H9 (cell line): ENCODE data around the gene PRKCA. TPM values are rescaled to one million over a fixed set of nuclear protein-coding genes. Genes with fewer than 3 reads are reported as not detected.
A peak's percentile ranks its signal among the peaks of the same experiment; 100 is the strongest.

Experiments
- DNase-seq: peaks from one replicate; pipeline ENCODE4 v3.0.0-alpha.2; 2017
- H2AFZ ChIP-seq: one replicate; pipeline ENCODE4 v1.6.1; 2013; ENCODE audit warnings: mild to moderate bottlenecking, low read length, control low read depth, moderate library complexity
- H2AK5ac ChIP-seq: 2 replicates; pipeline ENCODE4 v1.6.1; 2013; ENCODE audit warnings: low read length, control low read depth, mixed read lengths; ENCODE audit not compliant: insufficient read length
- H2BK120ac ChIP-seq: one replicate; pipeline ENCODE4 v1.6.1; 2013; ENCODE audit warnings: low read depth, mild to moderate bottlenecking, low read length, control low read depth, inconsistent platforms; ENCODE audit not compliant: poor library complexity, severe bottlenecking
- H2BK12ac ChIP-seq: 2 replicates; pipeline ENCODE4 v1.6.1; 2013; ENCODE audit warnings: low read length, control low read depth, mixed read lengths, low read depth; ENCODE audit not compliant: insufficient read length
- H2BK15ac ChIP-seq: 2 replicates; pipeline ENCODE4 v1.6.1; 2013; ENCODE audit warnings: low read depth, low read length, control low read depth
- H2BK20ac ChIP-seq: one replicate; pipeline ENCODE4 v1.6.1; 2013; ENCODE audit warnings: low read depth, mild to moderate bottlenecking, low read length, control low read depth, inconsistent platforms; ENCODE audit not compliant: poor library complexity, severe bottlenecking
- H2BK5ac ChIP-seq: 2 replicates; pipeline ENCODE4 v1.6.1; 2013; ENCODE audit warnings: low read length, control low read depth, mixed read lengths; ENCODE audit not compliant: insufficient read length
- H3K14ac ChIP-seq: 2 replicates; pipeline ENCODE4 v1.6.1; 2013; ENCODE audit warnings: low read length, control low read depth; ENCODE audit not compliant: insufficient read depth
- H3K18ac ChIP-seq: 2 replicates; pipeline ENCODE4 v1.6.1; 2013; ENCODE audit warnings: low read depth, mild to moderate bottlenecking, mixed read lengths, low read length, control low read depth; ENCODE audit not compliant: insufficient read length
- H3K23ac ChIP-seq: 2 replicates; pipeline ENCODE4 v1.6.1; 2013; ENCODE audit warnings: low read length, control low read depth, mixed read lengths, low read depth; ENCODE audit not compliant: insufficient read length
- H3K23me2 ChIP-seq: 2 replicates; pipeline ENCODE4 v1.6.1; 2013; ENCODE audit warnings: low read depth, mild to moderate bottlenecking, mixed read lengths, low read length, control low read depth; ENCODE audit not compliant: insufficient read length, poor library complexity, severe bottlenecking
- H3K27ac ChIP-seq: 2 replicates; pipeline ENCODE4 v1.5.1; 2013; ENCODE audit warnings: low read length, control low read depth, mixed read lengths, low read depth; ENCODE audit not compliant: insufficient read length
- H3K27me3 ChIP-seq: 2 replicates; pipeline ENCODE4 v1.6.1; 2013; ENCODE audit warnings: low read length, control low read depth, inconsistent platforms; ENCODE audit not compliant: insufficient read depth
- H3K4ac ChIP-seq: 2 replicates; pipeline ENCODE4 v1.6.1; 2013; ENCODE audit warnings: low read depth, mild to moderate bottlenecking, control low read depth, inconsistent platforms, low read length, moderate library complexity
- H3K4me1 ChIP-seq: 2 replicates; pipeline ENCODE4 v1.6.1; 2013; ENCODE audit warnings: low read length, control low read depth, inconsistent platforms; ENCODE audit not compliant: insufficient read depth
- H3K4me2 ChIP-seq: 2 replicates; pipeline ENCODE4 v1.6.1; 2013; ENCODE audit warnings: low read length, control low read depth, mixed read lengths; ENCODE audit not compliant: insufficient read length, insufficient read depth
- H3K56ac ChIP-seq: 2 replicates; pipeline ENCODE4 v1.6.1; 2013; ENCODE audit warnings: low read depth, mild to moderate bottlenecking, mixed read lengths, low read length, control low read depth; ENCODE audit not compliant: insufficient read length
- H3K79me1 ChIP-seq: 2 replicates; pipeline ENCODE4 v1.6.1; 2013; ENCODE audit warnings: low read depth, mild to moderate bottlenecking, moderate library complexity, low read length, control low read depth, inconsistent platforms; ENCODE audit not compliant: insufficient read depth, poor library complexity, severe bottlenecking
- H3K79me2 ChIP-seq: 2 replicates; pipeline ENCODE4 v1.6.1; 2013; ENCODE audit warnings: low read length, control low read depth, inconsistent platforms; ENCODE audit not compliant: insufficient read depth
- H3K9ac ChIP-seq: 2 replicates; pipeline ENCODE4 v1.6.1; 2013; ENCODE audit warnings: low read length, control low read depth, mixed read lengths; ENCODE audit not compliant: insufficient read length; ENCODE audit errors: extremely low read depth
- H3K9me3 ChIP-seq: one replicate; pipeline ENCODE4 v1.6.1; 2013; ENCODE audit warnings: low read depth, low read length, inconsistent platforms; ENCODE audit not compliant: control insufficient read depth
- H3T11ph ChIP-seq: one replicate; pipeline ENCODE4 v1.6.1; 2013; ENCODE audit warnings: mild to moderate bottlenecking, low read length, control low read depth, inconsistent platforms
- H4K20me1 ChIP-seq: one replicate; pipeline ENCODE4 v1.6.1; 2013; ENCODE audit not compliant: control insufficient read depth, insufficient read length, insufficient read depth
- H4K5ac ChIP-seq: 2 replicates; pipeline ENCODE4 v1.6.1; 2013; ENCODE audit warnings: low read depth, mild to moderate bottlenecking, mixed read lengths, low read length, control low read depth; ENCODE audit not compliant: insufficient read length
- H4K8ac ChIP-seq: replicated peaks from 2 replicates; pipeline ENCODE4 v1.6.1; 2013; ENCODE audit warnings: low read length, control low read depth, mixed read lengths, low read depth; ENCODE audit not compliant: insufficient read length
- H4K91ac ChIP-seq: 2 replicates; pipeline ENCODE4 v1.6.1; 2013; ENCODE audit warnings: low read depth, mild to moderate bottlenecking, moderate library complexity, mixed read lengths, low read length, control low read depth; ENCODE audit not compliant: insufficient read length
- H3K27ac Mint-ChIP-seq, 3 experiments: 2 replicates in 2 of 3; 3 replicates in 1 of 3; pipeline ENCODE4 v1.8.0; 2020 to 2021; ENCODE audit warnings: mixed read lengths in 3 of 3, mild to moderate bottlenecking in 1 of 3, moderate library complexity in 1 of 3
- H3K27me3 Mint-ChIP-seq: 2 replicates; pipeline ENCODE4 v1.8.0; 2021; ENCODE audit warnings: low read depth, mild to moderate bottlenecking, moderate library complexity, mixed read lengths
- H3K36me3 Mint-ChIP-seq, 3 experiments: 2 replicates in 2 of 3; 3 replicates in 1 of 3; pipeline ENCODE4 v1.8.0; 2020 to 2021; ENCODE audit warnings: low read depth in 3 of 3, mixed read lengths in 3 of 3; ENCODE audit not compliant: insufficient read depth in 1 of 3
- H3K4me1 Mint-ChIP-seq, 2 experiments: 2 replicates each; pipeline ENCODE4 v1.8.0; 2020; ENCODE audit warnings: mixed read lengths in 2 of 2
- H3K4me3 Mint-ChIP-seq, 2 experiments: 2 replicates in 1 of 2; 3 replicates in 1 of 2; pipeline ENCODE4 v1.8.0; 2020 to 2021; ENCODE audit warnings: mild to moderate bottlenecking in 2 of 2, mixed read lengths in 2 of 2, moderate library complexity in 1 of 2
- H3K9me3 Mint-ChIP-seq, 2 experiments: 2 replicates in 1 of 2; 3 replicates in 1 of 2; pipeline ENCODE4 v1.8.0; 2020; ENCODE audit warnings: mild to moderate bottlenecking in 2 of 2, mixed read lengths in 2 of 2, moderate library complexity in 1 of 2
- CTCF ChIP-seq: fragments of 200-600 bp; sonication (generic); conservative IDR thresholded peaks from 3 replicates; pipeline ENCODE4 v1.8.0; 2021; ENCODE audit warnings: antibody characterized with exemption, mild to moderate bottlenecking
- WGBS: extraction: QIAGEN DNeasy Blood & Tissue Kit; methylation state at CpG from one replicate; pipeline ENCODE4 v1.1.7; 2013; ENCODE audit warnings: missing lambda C conversion rate, low lambda C conversion rate, mixed read lengths; ENCODE audit not compliant: insufficient read length; ENCODE audit errors: extremely low coverage; 5-methylcytosine and 5-hydroxymethylcytosine counted together
- total RNA-seq: library from RNA; stranded (reverse); gene quantifications from 2 replicates; pipeline ENCODE4 v1.2.1, GENCODE V29; 2021

PRKCA gene
- total RNA-seq, 1 experiment from 2014 or later, result 10.5 TPM

- H2AK5ac ChIP-seq, result no peak overlapping the region
- 0 out of 2 replicates have a peak overlapping the region, but pooled peaks have one; percentile 14 for H3K14ac ChIP-seq
- no peaks in the 10 kb centered on the region for H3K9me3 Mint-ChIP-seq
- no peaks in the 10 kb centered on the region for H3K79me2 ChIP-seq
- H3K27me3 ChIP-seq, result no peaks in the 10 kb centered on the region
- H3K23me2 ChIP-seq, result peaks cover 5% of the 10 kb centered on the region
- no peak overlapping the region for H3K18ac ChIP-seq
- no peak overlapping the region for H3K27ac Mint-ChIP-seq
- H3K4me2 ChIP-seq, result no peak overlapping the region
- no peak overlapping the region for H3K23ac ChIP-seq
- no peak overlapping the region for H4K8ac ChIP-seq
- no peak for DNase-seq
- no peak overlapping the region for H2BK12ac ChIP-seq
- no peak overlapping the region for H3K4ac ChIP-seq
- H4K5ac ChIP-seq, result no peak overlapping the region
- no peak overlapping the region for H2BK120ac ChIP-seq
- no peaks in the 10 kb centered on the region; the same call in 1 of the 2 replicates for H3K4me1 ChIP-seq
- no peaks in the 10 kb centered on the region for H4K20me1 ChIP-seq
- no peak overlapping the region for H3K56ac ChIP-seq
- H3T11ph ChIP-seq, result no peak overlapping the region
- TF ChIP-seq CTCF, result no peak
- no peak overlapping the region for H2BK5ac ChIP-seq
- H3K36me3 Mint-ChIP-seq, result no peaks in the 10 kb centered on the region
- H3K4me3 Mint-ChIP-seq, result no peak overlapping the region
- H3K9me3 ChIP-seq, result no peaks in the 10 kb centered on the region
- no peak overlapping the region for H3K27ac ChIP-seq
- 0 out of 4 replicates have a peak, but pooled peaks cover 0 to 2% of the 10 kb centered on the region in 2 experiments for H3K4me1 Mint-ChIP-seq
- H3K9ac ChIP-seq, result no peak overlapping the region
- no CpG with 5 or more reads among the region's 11 CpGs for WGBS
- no peak overlapping the region for H4K91ac ChIP-seq
- no peak overlapping the region for H2BK15ac ChIP-seq
- H3K27me3 Mint-ChIP-seq, result peaks cover 44% of the 10 kb centered on the region
- H3K79me1 ChIP-seq, result no peaks in the 10 kb centered on the region
- no peak overlapping the region for H2BK20ac ChIP-seq
- no peak overlapping the region for H2AFZ ChIP-seq
Observed at GRCh38 chr17:66837885-66838665, 535.7 kb downstream of the PRKCA start.
